IPS DF 6.9 (cell line): Measurements from ENCODE around the gene KRTAP9-4.
"Not testable (repeated sequence)": the region's sequence is repeated elsewhere in the genome, so short reads cannot be mapped to it uniquely, and the experiment has no call there.

ENCODE experiments used
- DNase-seq: peaks from one replicate; pipeline ENCODE4 v3.0.0-alpha.2; 2013; ENCODE audit warnings: low read depth, low spot score
- H3K27ac ChIP-seq: one replicate; pipeline ENCODE4 v1.5.1; 2013; ENCODE audit warnings: low read length, control low read depth
- H3K27me3 ChIP-seq: 2 replicates; pipeline ENCODE4 v1.6.1; 2013; ENCODE audit warnings: mild to moderate bottlenecking, low read length; ENCODE audit not compliant: control insufficient read depth, insufficient read depth
- H3K36me3 ChIP-seq: 2 replicates; pipeline ENCODE4 v1.6.1; 2013; ENCODE audit warnings: low read length; ENCODE audit not compliant: control insufficient read depth, insufficient read depth
- H3K4me1 ChIP-seq: 2 replicates; pipeline ENCODE4 v1.6.1; 2013; ENCODE audit warnings: low read length; ENCODE audit not compliant: control insufficient read depth, insufficient read depth
- H3K4me3 ChIP-seq: 2 replicates; pipeline ENCODE4 v1.5.1; 2013; ENCODE audit warnings: mild to moderate bottlenecking, low read length
- H3K9me3 ChIP-seq: 2 replicates; pipeline ENCODE4 v1.6.1; 2013; ENCODE audit warnings: low read length, inconsistent platforms; ENCODE audit not compliant: control insufficient read depth, insufficient read depth
- WGBS: extraction: QIAGEN DNeasy Blood & Tissue Kit; methylation state at CpG from one replicate; pipeline ENCODE4 v1.1.7; 2013; ENCODE audit warnings: mixed read lengths, missing lambda C conversion rate; ENCODE audit not compliant: insufficient read length, insufficient coverage; 5-methylcytosine and 5-hydroxymethylcytosine counted together

KRTAP9-4 gene

DNA sequence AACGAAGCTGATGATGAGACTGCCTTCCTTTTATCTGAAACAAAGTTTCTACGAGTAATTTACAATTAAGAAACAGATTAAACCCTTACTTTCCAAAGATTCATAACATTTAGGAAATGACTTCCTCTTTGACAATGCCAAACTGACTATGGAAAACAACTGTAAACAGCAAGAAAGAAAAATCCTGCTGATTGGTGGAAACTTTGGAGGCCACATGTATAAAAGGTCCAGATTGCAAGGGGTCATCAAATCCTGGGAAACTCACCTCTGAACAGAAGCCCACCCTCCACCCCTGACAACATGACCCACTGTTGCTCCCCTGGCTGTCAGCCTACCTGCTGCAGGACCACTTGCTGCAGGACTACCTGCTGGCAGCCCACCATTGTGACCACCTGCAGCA, 15.6 kb downstream of the KRTAP9-4 start, which contains the start of gene KRTAP9-6:
Gene KRTAP9-6, plus strand, starts transcription at position 301 of the 400 bp plus-strand sequence. Its CDS starts 0 bp downstream, at position 301.
- Histone ChIP-seq H3K27ac (no peak within 1 kb of the TSS), H3K36me3 (no peaks in the 10 kb centered on the region), H3K4me3 (no peak within 1 kb of the TSS), H3K27me3 (no peaks in the 10 kb centered on the region), H3K4me1 (no peaks in the 10 kb centered on the region), H3K9me3 (no peaks in the 10 kb centered on the region)
- no CpG with 5 or more reads among the region's 2 CpGs for WGBS
- no peak for DNase-seq

DNA sequence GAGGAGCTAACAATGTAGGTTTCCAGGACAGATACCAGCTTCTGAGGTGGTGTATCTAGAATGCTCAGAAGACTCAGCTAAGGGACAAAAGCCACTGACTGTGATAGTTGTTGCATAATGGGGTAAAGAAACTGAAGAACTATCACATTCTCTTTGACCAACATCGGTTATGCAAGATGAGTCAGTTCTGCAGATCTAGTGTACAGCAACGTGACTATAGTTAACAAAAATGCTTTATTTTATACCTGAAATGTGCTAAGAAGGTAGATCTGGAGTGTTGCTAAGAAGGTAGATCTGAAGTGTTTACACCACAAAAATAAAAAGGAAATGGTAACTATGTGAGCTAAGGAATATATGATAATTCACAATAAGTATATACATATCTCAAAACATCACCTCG, 18.2 kb downstream of the KRTAP9-4 start:
- H3K27me3 ChIP-seq = no peaks in the 10 kb centered on the region
- no peak overlapping the region for H3K4me3 ChIP-seq
- H3K36me3 ChIP-seq = no peaks in the 10 kb centered on the region
- DNase-seq = no peak
- H3K9me3 ChIP-seq = no peaks in the 10 kb centered on the region
- WGBS = no CpG with 5 or more reads among the region's 3 CpGs
- no peak overlapping the region for H3K27ac ChIP-seq
- H3K4me1 ChIP-seq = no peaks in the 10 kb centered on the region

- not testable (repeated sequence) for H3K27ac ChIP-seq, H3K4me1 ChIP-seq, H3K27me3 ChIP-seq, DNase-seq, H3K9me3 ChIP-seq, H3K36me3 ChIP-seq, H3K4me3 ChIP-seq
- no CpG with 5 or more reads among the region's 1 CpG for WGBS
Observed at GRCh38 chr17:41271323-41271722, 21.8 kb downstream of the KRTAP9-4 start.

DNA sequence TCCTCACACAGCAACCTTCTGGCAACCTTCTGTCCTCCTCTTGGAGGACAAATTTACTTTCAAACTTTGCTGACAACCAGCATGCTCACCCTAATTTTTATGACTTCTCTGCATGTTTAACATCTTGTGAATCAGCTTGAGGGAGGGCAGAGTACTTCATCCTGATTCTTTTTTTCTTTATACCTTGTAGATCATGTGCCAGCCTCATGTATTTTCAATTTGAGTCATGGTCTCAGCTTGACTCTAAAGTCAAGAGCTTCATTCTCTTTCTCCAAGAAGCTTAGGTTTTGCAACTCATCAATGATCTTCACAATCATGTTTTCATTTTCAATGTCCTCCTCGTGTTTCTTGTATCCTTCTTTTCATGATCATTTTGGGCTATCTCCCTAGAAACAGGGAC, 22.4 kb downstream of the KRTAP9-4 start:
- H3K27me3 ChIP-seq = no peaks in the 10 kb centered on the region
- DNase-seq = no peak
- no peak overlapping the region for H3K4me3 ChIP-seq
- no CpG with 5 or more reads among the region's 1 CpG for WGBS
- H3K9me3 ChIP-seq = no peaks in the 10 kb centered on the region
- no peaks in the 10 kb centered on the region for H3K4me1 ChIP-seq
- no peaks in the 10 kb centered on the region for H3K36me3 ChIP-seq
- no peak overlapping the region for H3K27ac ChIP-seq

DNA sequence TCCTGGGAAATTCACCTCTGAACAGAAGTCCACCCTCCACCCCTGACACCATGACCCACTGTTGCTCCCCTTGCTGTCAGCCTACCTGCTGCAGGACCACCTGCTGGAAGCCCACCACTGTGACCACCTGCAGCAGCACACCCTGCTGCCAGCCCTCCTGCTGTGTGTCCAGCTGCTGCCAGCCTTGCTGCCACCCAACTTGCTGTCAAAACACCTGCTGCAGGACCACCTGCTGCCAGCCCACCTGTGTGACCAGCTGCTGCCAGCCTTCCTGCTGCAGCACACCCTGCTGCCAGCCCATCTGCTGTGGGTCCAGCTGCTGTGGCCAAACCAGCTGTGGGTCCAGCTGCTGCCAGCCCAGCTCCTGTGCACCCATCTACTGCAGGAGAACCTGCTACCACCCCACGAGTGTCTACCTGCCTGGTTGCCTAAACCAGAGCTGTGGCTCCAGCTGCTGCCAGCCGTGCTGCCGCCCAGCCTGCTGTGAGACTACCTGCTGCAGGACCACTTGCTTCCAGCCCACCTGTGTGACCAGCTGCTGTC, 26.2 kb downstream of the KRTAP9-4 start, which contains the start of gene KRTAP9-7:
Gene KRTAP9-7, plus strand, starts transcription at position 51 of the 543 bp plus-strand sequence. Its CDS starts 0 bp downstream, at position 51.
- no CpG with 5 or more reads among the region's 3 CpGs for WGBS
- not testable (repeated sequence) for H3K9me3 ChIP-seq, H3K27ac ChIP-seq, H3K4me1 ChIP-seq, DNase-seq, H3K27me3 ChIP-seq, H3K4me3 ChIP-seq, H3K36me3 ChIP-seq

DNA sequence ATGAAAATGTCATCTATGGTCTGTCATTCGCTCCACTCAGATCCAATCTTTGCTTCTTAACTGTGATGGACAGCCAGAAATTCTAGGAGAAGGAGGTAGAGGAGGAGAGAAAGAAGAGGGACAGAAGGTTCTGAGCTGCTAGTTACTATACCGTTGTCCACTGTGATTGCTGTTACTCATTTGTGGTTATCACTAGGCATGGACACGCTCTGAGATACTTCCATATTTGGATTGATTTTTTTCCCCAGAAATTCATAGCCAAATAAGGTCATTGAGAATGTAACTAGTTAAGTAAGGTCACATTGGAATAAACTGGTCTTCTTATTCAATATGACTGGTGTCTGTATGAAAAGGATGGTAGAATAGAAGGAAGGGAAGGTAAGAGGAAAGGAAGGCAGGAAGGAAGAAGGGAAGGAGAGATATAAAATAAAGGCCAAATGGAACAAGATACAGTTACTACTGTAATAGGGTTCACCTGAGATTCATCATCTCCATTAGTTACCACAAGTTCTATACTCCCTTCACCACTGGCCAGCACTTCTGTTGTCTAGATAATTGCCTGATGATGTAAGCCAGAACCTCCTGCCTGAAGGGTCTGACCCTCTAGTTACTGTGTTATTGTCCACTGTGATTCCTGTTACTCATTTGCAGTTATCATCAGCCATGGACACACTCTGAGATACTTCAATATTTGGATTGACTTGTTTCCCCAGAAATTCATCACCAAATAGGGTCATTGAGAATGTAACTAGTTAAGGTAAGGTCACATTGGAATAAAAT, 28.9 kb downstream of the KRTAP9-4 start:
- no peak overlapping the region for H3K4me3 ChIP-seq
- no peaks in the 10 kb centered on the region for H3K4me1 ChIP-seq
- H3K27ac ChIP-seq = no peak overlapping the region
- no peaks in the 10 kb centered on the region for H3K36me3 ChIP-seq
- DNase-seq = no peak
- no peaks in the 10 kb centered on the region for H3K27me3 ChIP-seq
- WGBS = no CpG with 5 or more reads among the region's 3 CpGs
- no peaks in the 10 kb centered on the region for H3K9me3 ChIP-seq

DNA sequence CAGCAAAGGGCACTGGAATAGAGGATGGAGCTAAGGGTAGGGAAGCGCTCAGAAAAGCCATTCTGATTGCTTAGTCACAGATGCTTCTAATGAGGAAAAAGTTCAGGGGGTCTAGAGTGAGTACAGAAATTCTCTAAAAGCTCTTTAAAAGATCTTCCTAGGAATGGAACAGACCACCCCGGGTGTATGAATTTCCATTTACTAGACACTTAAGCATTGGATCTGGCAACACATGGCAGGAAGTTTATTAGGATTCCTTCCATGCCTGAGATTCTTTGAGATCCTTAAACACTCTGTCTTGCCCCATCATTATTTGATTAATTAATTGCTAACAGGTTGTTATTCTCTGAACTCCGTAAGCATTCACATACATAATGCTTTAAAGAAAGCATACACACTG, 34.6 kb downstream of the KRTAP9-4 start:
- Histone ChIP-seq H3K36me3 (no peaks in the 10 kb centered on the region), H3K4me1 (no peaks in the 10 kb centered on the region), H3K27ac (no peak overlapping the region), H3K4me3 (no peak overlapping the region), H3K27me3 (no peaks in the 10 kb centered on the region), H3K9me3 (no peaks in the 10 kb centered on the region)
- no peak for DNase-seq
- WGBS = no CpG with 5 or more reads among the region's 3 CpGs

DNA sequence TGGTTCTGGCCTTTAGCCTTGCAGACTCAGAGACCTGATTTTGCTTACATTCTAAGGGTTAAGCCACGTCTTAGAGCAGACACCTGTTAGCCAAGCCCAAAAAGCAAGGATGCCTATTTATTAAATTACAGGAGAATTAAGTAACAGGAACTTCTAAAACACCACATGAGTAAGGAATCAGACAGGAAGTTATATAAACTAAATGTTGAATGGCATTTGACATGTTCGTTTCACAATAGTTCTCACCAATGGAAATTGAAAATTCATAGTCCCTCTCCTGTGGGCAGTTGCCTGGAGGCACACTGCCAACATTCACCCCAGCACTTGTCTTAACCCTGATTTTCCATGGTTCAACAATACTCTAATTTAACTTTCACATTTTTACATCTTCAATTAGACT, 35.1 kb downstream of the KRTAP9-4 start:
- no peak overlapping the region for H3K27ac ChIP-seq
- H3K4me1 ChIP-seq = no peaks in the 10 kb centered on the region
- no peaks in the 10 kb centered on the region for H3K9me3 ChIP-seq
- no peaks in the 10 kb centered on the region for H3K36me3 ChIP-seq
- H3K27me3 ChIP-seq = no peaks in the 10 kb centered on the region
- DNase-seq = no peak
- no peak overlapping the region for H3K4me3 ChIP-seq
- WGBS = no CpG with 5 or more reads among the region's 2 CpGs

DNA sequence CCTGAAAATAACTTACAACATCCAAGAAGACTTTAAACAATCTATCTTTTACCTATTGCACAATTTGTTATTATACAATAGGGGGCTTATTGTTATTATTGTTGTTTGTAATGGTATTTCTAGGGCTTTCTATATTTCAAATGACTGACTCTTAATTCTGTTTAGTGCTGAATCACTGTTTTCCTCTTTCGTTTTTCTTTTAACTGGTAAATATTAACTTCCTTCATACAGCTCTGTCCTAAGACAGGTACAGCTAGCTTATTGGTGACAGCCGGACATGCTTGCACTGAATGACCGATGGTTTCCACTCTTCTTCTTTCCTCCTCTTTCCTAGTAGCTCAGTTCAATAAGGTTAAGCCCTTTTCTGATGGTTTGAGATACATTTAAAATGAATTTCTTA, 37.6 kb downstream of the KRTAP9-4 start:
- Histone ChIP-seq H3K36me3 (no peaks in the 10 kb centered on the region), H3K27me3 (no peaks in the 10 kb centered on the region), H3K9me3 (no peaks in the 10 kb centered on the region), H3K27ac (no peak overlapping the region), H3K4me3 (no peak overlapping the region), H3K4me1 (no peaks in the 10 kb centered on the region)
- DNase-seq = no peak
- WGBS = no CpG with 5 or more reads among the region's 3 CpGs

DNA sequence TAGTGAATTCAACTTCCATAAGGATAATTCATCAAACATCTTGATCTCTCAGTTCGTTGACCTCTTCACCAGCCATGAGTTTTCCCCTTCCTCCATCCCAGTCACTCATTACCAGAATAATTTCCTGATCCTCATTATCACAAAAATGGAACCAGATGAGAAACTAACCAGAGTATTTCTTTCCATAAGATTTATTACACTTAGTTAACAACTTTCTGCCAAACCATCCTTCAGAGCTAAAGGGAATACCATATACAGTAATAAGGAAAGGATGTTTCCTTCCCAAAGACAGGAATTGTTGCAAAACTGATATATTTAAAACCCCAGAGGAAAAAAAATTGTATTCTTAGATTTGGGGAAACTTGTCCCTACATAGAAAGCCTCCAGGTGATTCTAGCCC, 44.5 kb downstream of the KRTAP9-4 start:
- no peak for DNase-seq
- peaks cover 1% of the 10 kb centered on the region; the same call in 1 of the 2 replicates for H3K4me1 ChIP-seq
- WGBS = no CpG with 5 or more reads among the region's 1 CpG
- H3K9me3 ChIP-seq = no peaks in the 10 kb centered on the region
- no peak overlapping the region for H3K4me3 ChIP-seq
- H3K27ac ChIP-seq = no peak overlapping the region
- no peaks in the 10 kb centered on the region for H3K36me3 ChIP-seq
- no peaks in the 10 kb centered on the region for H3K27me3 ChIP-seq

- H3K27me3 ChIP-seq = no peaks in the 10 kb centered on the region
- no peak for DNase-seq
- H3K36me3 ChIP-seq = no peaks in the 10 kb centered on the region
- H3K4me1 ChIP-seq = peaks cover 1% of the 10 kb centered on the region; the same call in 1 of the 2 replicates
- no peak overlapping the region for H3K27ac ChIP-seq
- WGBS = no CpG with 5 or more reads among the region's 1 CpG
- H3K9me3 ChIP-seq = no peaks in the 10 kb centered on the region
- H3K4me3 ChIP-seq = no peak overlapping the region
Observed at GRCh38 chr17:41296846-41297245, 47.4 kb downstream of the KRTAP9-4 start.
